ENCODE data around the gene DNAJB1.
A peak's percentile ranks its signal among the peaks of the same experiment; 100 is the strongest.
"Not testable (repeated sequence)": the region's sequence is repeated elsewhere in the genome, so short reads cannot be mapped to it uniquely, and the experiment has no call there.

DNAJB1 gene

GRCh38 chr19:14553042-14553938 lies 35.1 kb upstream of the DNAJB1 start:
- no peak overlapping the region for H3K27ac ChIP-seq (ENCODE audit: insufficient read depth in 1 of 2, low read depth in 1 of 2, low read length in 2 of 2, poor library complexity in 1 of 2, severe bottlenecking in 2 of 2)
- H3K4me1 ChIP-seq (ENCODE audit: control extremely low read depth in 1 of 4, control insufficient read depth in 4 of 4, insufficient read depth in 4 of 4, low read length in 3 of 4), result peaks cover 0 to 37% (median 33%) of the 10 kb centered on the region in 4 experiments
- no peaks in the 10 kb centered on the region for H3K9me3 ChIP-seq (ENCODE audit: control extremely low read depth in 1 of 5, control insufficient read depth in 4 of 5, insufficient read depth in 2 of 5, low read depth in 1 of 5, low read length in 4 of 5)
- ChIA-PET POLR2A (interaction anchor here (3.1 kb wide), 1 partner anchor 35 kb away, joined by 11 read pairs; the partner anchor contains the start of gene DNAJB1), CTCF (interaction anchor here (0.8 to 4.4 kb wide), 10 partner anchors 8 to 133 kb away, joined by 3 to 26 read pairs (median 4); partner anchors contain the start of genes NDUFB7 and TECR)
- no peak overlapping the region for H3K4me3 ChIP-seq (ENCODE audit: control insufficient read depth in 1 of 7, extremely low read depth in 1 of 7, insufficient read depth in 4 of 7, low read depth in 2 of 7, low read length in 6 of 7)
- no peak for DNase-seq
- H3K36me3 ChIP-seq (ENCODE audit: control insufficient read depth in 4 of 4, insufficient read depth in 4 of 4, low read length in 3 of 4), result peaks cover 0 to 23% (median 3%) of the 10 kb centered on the region in 4 experiments
- H3K27me3 ChIP-seq (replicated peaks in 2 of 5; ENCODE audit: control insufficient read depth in 4 of 5, insufficient read depth in 5 of 5, low read length in 4 of 5), result no peaks in the 10 kb centered on the region
- 97% methylated on average over 35 of the region's 35 CpGs for WGBS (ENCODE audit: insufficient coverage)

DNA sequence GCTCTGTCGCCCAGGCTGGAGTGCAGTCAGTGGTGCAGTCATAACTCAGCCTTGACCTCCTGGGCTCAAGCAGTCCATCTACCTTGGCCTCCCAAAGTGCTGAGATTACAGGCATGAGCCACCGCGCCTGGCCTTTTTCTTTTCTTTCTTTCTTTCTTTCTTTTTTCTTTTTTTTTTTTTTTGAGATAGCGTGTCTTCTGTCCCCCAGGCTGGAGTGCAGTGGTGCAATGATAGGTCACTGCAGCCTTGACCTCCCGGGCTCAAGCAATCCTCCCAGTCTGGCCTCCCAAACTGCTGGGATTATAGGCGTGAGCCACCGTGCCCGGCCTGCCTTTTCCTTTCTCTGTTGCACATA lies 33.8 kb upstream of the DNAJB1 start:
- WGBS (ENCODE audit: insufficient coverage), result 100% methylated on average over 4 of the region's 8 CpGs
- H3K4me1 ChIP-seq (ENCODE audit: control extremely low read depth in 1 of 4, control insufficient read depth in 4 of 4, insufficient read depth in 4 of 4, low read length in 3 of 4), result peaks cover 0 to 37% (median 33%) of the 10 kb centered on the region in 4 experiments
- not testable (repeated sequence) for DNase-seq; H3K27me3 ChIP-seq (replicated peaks in 2 of 5; ENCODE audit: control insufficient read depth in 4 of 5, insufficient read depth in 5 of 5, low read length in 4 of 5); H3K9me3 ChIP-seq (ENCODE audit: control extremely low read depth in 1 of 5, control insufficient read depth in 4 of 5, insufficient read depth in 2 of 5, low read depth in 1 of 5, low read length in 4 of 5); H3K4me3 ChIP-seq (ENCODE audit: control insufficient read depth in 1 of 7, extremely low read depth in 1 of 7, insufficient read depth in 4 of 7, low read depth in 2 of 7, low read length in 6 of 7)
- POLR2A ChIA-PET, result interaction anchor here (0.7 to 2.5 kb wide), 2 partner anchors 13 to 34 kb away, joined by 3 to 10 read pairs; partner anchors contain the start of gene DNAJB1
- H3K27ac ChIP-seq (ENCODE audit: insufficient read depth in 1 of 2, low read depth in 1 of 2, low read length in 2 of 2, poor library complexity in 1 of 2, severe bottlenecking in 2 of 2), result peak overlapping the region in 1 of 2 experiments; percentile 67
- CTCF ChIA-PET, result interaction anchor here (0.7 to 4.0 kb wide), 14 partner anchors 8 to 48 kb away, joined by 3 to 34 read pairs (median 5); partner anchors contain the start of genes DNAJB1 and NDUFB7
- peaks cover 0 to 25% (median 3%) of the 10 kb centered on the region in 4 experiments for H3K36me3 ChIP-seq (ENCODE audit: control insufficient read depth in 4 of 4, insufficient read depth in 4 of 4, low read length in 3 of 4)

GRCh38 chr19:14551134-14552005 lies 33.2 kb upstream of the DNAJB1 start:
- POLR2A ChIA-PET, result interaction anchor here (0.7 to 2.5 kb wide), 2 partner anchors 13 to 33 kb away, joined by 3 to 10 read pairs; partner anchors contain the start of gene DNAJB1
- 22% methylated on average over 6 of the region's 12 CpGs for WGBS (ENCODE audit: insufficient coverage)

DNA sequence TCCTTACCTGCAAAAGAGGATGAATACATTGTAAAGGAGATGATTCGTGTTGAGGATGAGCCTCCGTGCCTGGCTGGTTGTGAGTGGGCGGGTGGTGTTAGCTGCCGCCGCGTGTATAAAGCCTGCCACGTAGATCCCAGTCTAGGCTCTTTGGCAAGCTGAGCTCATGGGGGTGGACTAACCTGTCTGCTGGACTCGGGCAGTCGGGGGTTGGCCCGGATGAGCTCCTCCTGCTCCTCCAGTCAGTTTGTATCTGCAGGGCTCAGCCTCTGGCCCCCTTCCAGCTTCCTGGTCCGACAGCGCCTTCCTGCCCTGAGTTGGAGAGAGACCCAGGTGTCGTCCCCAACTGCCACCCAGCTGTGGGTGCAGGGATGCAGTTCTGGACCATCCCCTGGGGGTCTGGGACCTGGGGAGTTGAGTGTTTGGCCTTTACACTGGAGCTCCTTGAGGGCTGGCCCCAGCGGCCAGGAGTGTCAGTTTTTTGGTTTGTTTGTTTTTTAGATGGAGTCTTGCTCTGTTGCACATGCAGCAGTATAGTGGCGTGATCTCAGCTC lies 32.1 kb upstream of the DNAJB1 start:
- ChIA-PET CTCF (interaction anchor here (0.9 to 4.0 kb wide), 9 partner anchors 10 to 70 kb away, joined by 3 to 34 read pairs (median 6); partner anchors contain the start of gene GIPC1), POLR2A (interaction anchor here (2.5 kb wide), 1 partner anchor 32 kb away, joined by 10 read pairs; the partner anchor contains the start of gene DNAJB1)
- Histone ChIP-seq H3K4me1 (ENCODE audit: control extremely low read depth in 1 of 4, control insufficient read depth in 4 of 4, insufficient read depth in 4 of 4, low read length in 3 of 4) (peaks cover 0 to 29% (median 25%) of the 10 kb centered on the region in 4 experiments), H3K4me3 (ENCODE audit: control insufficient read depth in 1 of 7, extremely low read depth in 1 of 7, insufficient read depth in 4 of 7, low read depth in 2 of 7, low read length in 6 of 7) (no peak overlapping the region), H3K27me3 (replicated peaks in 2 of 5; ENCODE audit: control insufficient read depth in 4 of 5, insufficient read depth in 5 of 5, low read length in 4 of 5) (no peaks in the 10 kb centered on the region), H3K9me3 (ENCODE audit: control extremely low read depth in 1 of 5, control insufficient read depth in 4 of 5, insufficient read depth in 2 of 5, low read depth in 1 of 5, low read length in 4 of 5) (no peaks in the 10 kb centered on the region), H3K36me3 (ENCODE audit: control insufficient read depth in 4 of 4, insufficient read depth in 4 of 4, low read length in 3 of 4) (peaks cover 2 to 32% (median 6%) of the 10 kb centered on the region in 4 experiments), H3K27ac (ENCODE audit: insufficient read depth in 1 of 2, low read depth in 1 of 2, low read length in 2 of 2, poor library complexity in 1 of 2, severe bottlenecking in 2 of 2) (peak overlapping the region in 1 of 2 experiments; percentile 67)
- DNase-seq, result no peak
- 67% methylated on average over 15 of the region's 15 CpGs for WGBS (ENCODE audit: insufficient coverage)

More at GRCh38 chr19:14551134-14552005, 33.2 kb upstream of the DNAJB1 start:
- H3K4me3 ChIP-seq (ENCODE audit: control insufficient read depth in 1 of 7, extremely low read depth in 1 of 7, insufficient read depth in 4 of 7, low read depth in 2 of 7, low read length in 6 of 7), result peak overlapping the region in 4 of 7 experiments; percentile 27 to 67 (median 42)
- H3K9me3 ChIP-seq (ENCODE audit: control extremely low read depth in 1 of 5, control insufficient read depth in 4 of 5, insufficient read depth in 2 of 5, low read depth in 1 of 5, low read length in 4 of 5); H3K27me3 ChIP-seq (replicated peaks in 2 of 5; ENCODE audit: control insufficient read depth in 4 of 5, insufficient read depth in 5 of 5, low read length in 4 of 5): not testable (repeated sequence)
- DNase-seq, result peak; percentile 87 to 95 (median 93)
- CTCF ChIA-PET, result interaction anchor here (0.7 to 4.0 kb wide), 16 partner anchors 8 to 55 kb away, joined by 3 to 34 read pairs (median 5); partner anchors contain the start of genes DNAJB1, GIPC1 and NDUFB7
- H3K27ac ChIP-seq (ENCODE audit: insufficient read depth in 1 of 2, low read depth in 1 of 2, low read length in 2 of 2, poor library complexity in 1 of 2, severe bottlenecking in 2 of 2), result peak overlapping the region in 1 of 2 experiments; percentile 67
- H3K36me3 ChIP-seq (ENCODE audit: control insufficient read depth in 4 of 4, insufficient read depth in 4 of 4, low read length in 3 of 4), result peaks cover 2 to 25% (median 3%) of the 10 kb centered on the region in 4 experiments
- peaks cover 0 to 32% (median 28%) of the 10 kb centered on the region in 4 experiments for H3K4me1 ChIP-seq (ENCODE audit: control extremely low read depth in 1 of 4, control insufficient read depth in 4 of 4, insufficient read depth in 4 of 4, low read length in 3 of 4)

DNA sequence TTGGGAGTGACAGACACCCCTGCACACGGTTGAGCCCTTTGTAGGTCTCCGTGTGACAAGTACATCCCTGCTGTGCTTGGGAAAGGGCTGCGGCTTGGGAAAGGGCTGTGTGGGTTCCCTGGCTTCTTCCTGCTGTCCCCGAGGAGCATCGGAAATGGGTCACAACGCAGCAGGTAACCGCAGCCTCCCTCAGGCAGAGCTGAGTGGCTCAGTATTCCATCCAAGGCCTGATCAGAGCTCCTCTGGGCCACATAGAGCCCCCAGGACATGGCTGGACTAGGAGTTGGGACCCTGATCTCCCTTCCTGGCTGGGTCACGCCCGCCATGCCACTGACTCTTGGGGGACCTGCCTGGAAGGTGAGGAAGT lies 27.5 kb upstream of the DNAJB1 start:
- WGBS (ENCODE audit: insufficient coverage), result 98% methylated on average over 7 of the region's 9 CpGs
- POLR2A ChIA-PET, result no interaction called here
- H3K36me3 ChIP-seq (ENCODE audit: control insufficient read depth in 4 of 4, insufficient read depth in 4 of 4, low read length in 3 of 4), result peaks cover 2 to 27% (median 8%) of the 10 kb centered on the region in 4 experiments
- H3K4me1 ChIP-seq (ENCODE audit: control extremely low read depth in 1 of 4, control insufficient read depth in 4 of 4, insufficient read depth in 4 of 4, low read length in 3 of 4), result peaks cover 0 to 30% (median 28%) of the 10 kb centered on the region in 4 experiments
- no peaks in the 10 kb centered on the region for H3K9me3 ChIP-seq (ENCODE audit: control extremely low read depth in 1 of 5, control insufficient read depth in 4 of 5, insufficient read depth in 2 of 5, low read depth in 1 of 5, low read length in 4 of 5)
- no peak for DNase-seq
- no peak overlapping the region for H3K4me3 ChIP-seq (ENCODE audit: control insufficient read depth in 1 of 7, extremely low read depth in 1 of 7, insufficient read depth in 4 of 7, low read depth in 2 of 7, low read length in 6 of 7)
- H3K27ac ChIP-seq (ENCODE audit: insufficient read depth in 1 of 2, low read depth in 1 of 2, low read length in 2 of 2, poor library complexity in 1 of 2, severe bottlenecking in 2 of 2), result no peak overlapping the region
- CTCF ChIA-PET, result interaction anchor here (0.8 to 1.7 kb wide), 3 partner anchors 8 to 14 kb away, joined by 3 to 9 read pairs (median 3); no protein-coding TSS in a partner anchor
- H3K27me3 ChIP-seq (replicated peaks in 2 of 5; ENCODE audit: control insufficient read depth in 4 of 5, insufficient read depth in 5 of 5, low read length in 4 of 5), result no peaks in the 10 kb centered on the region

- 97% methylated on average over 21 of the region's 21 CpGs for WGBS (ENCODE audit: insufficient coverage)
- Histone ChIP-seq H3K27me3 (replicated peaks in 2 of 5; ENCODE audit: control insufficient read depth in 4 of 5, insufficient read depth in 5 of 5, low read length in 4 of 5) (no peaks in the 10 kb centered on the region), H3K9me3 (ENCODE audit: control extremely low read depth in 1 of 5, control insufficient read depth in 4 of 5, insufficient read depth in 2 of 5, low read depth in 1 of 5, low read length in 4 of 5) (no peaks in the 10 kb centered on the region), H3K27ac (ENCODE audit: insufficient read depth in 1 of 2, low read depth in 1 of 2, low read length in 2 of 2, poor library complexity in 1 of 2, severe bottlenecking in 2 of 2) (peak overlapping the region in 1 of 2 experiments; percentile 7), H3K4me1 (ENCODE audit: control extremely low read depth in 1 of 4, control insufficient read depth in 4 of 4, insufficient read depth in 4 of 4, low read length in 3 of 4) (peaks cover 0 to 25% (median 23%) of the 10 kb centered on the region in 4 experiments), H3K36me3 (ENCODE audit: control insufficient read depth in 4 of 4, insufficient read depth in 4 of 4, low read length in 3 of 4) (peaks cover 2 to 23% (median 8%) of the 10 kb centered on the region in 4 experiments), H3K4me3 (ENCODE audit: control insufficient read depth in 1 of 7, extremely low read depth in 1 of 7, insufficient read depth in 4 of 7, low read depth in 2 of 7, low read length in 6 of 7) (no peak overlapping the region)
- POLR2A ChIA-PET, result no interaction called here
- CTCF ChIA-PET, result interaction anchor here (1.0 to 1.7 kb wide), 4 partner anchors 9 to 27 kb away, joined by 3 to 9 read pairs (median 4); partner anchors contain the start of gene NDUFB7
- no peak for DNase-seq
Observed at GRCh38 chr19:14544977-14545715, 26.9 kb upstream of the DNAJB1 start.

All from common myeloid progenitor, CD34-positive (primary cell).